Measurements from ENCODE around the gene PCDH7. TPM values are rescaled to one million over a fixed set of nuclear protein-coding genes. Genes with fewer than 3 reads are reported as not detected.

The PCDH7 gene
- total and polyA plus RNA-seq, 7 experiments from 2014 or later = not detected

GRCh38 chr4:30725562-30725961 lies 5.4 kb downstream of the PCDH7 start:
- H3K4me1 ChIP-seq (ENCODE audit: control insufficient read depth in 2 of 2, insufficient read depth in 2 of 2, low read length in 2 of 2) = no peaks in the 10 kb centered on the region
- H3K36me3 ChIP-seq (ENCODE audit: control insufficient read depth in 2 of 3, insufficient read depth in 3 of 3, low read length in 3 of 3) = no peaks in the 10 kb centered on the region
- peaks cover 2 to 17% (median 5%) of the 10 kb centered on the region in 7 donors for H3K4me1 Mint-ChIP-seq
- ChIA-PET POLR2A (no interaction called here), CTCF (no interaction called here)
- intact Hi-C loops (cut with micrococcal nuclease) = no loop called here
- H3K36me3 Mint-ChIP-seq = peaks cover 0 to 4% (median 0%) of the 10 kb centered on the region in 5 donors
- peaks cover 0 to 6% (median 2%) of the 10 kb centered on the region in 11 donors for H3K9me3 Mint-ChIP-seq
- DNase-seq (no peak), ATAC-seq (no peak)
- peaks cover 0 to 3% of the 10 kb centered on the region in 2 donors for H3K27me3 ChIP-seq (ENCODE audit: control insufficient read depth in 2 of 2, insufficient read depth in 2 of 2, low read length in 2 of 2)
- H3K4me3 Mint-ChIP-seq = no peak overlapping the region
- no peak overlapping the region for H3K27ac ChIP-seq (ENCODE audit: low read depth, low read length)
- no peak overlapping the region for H3K4me3 ChIP-seq (ENCODE audit: low read length)
- peaks cover 26 to 29% (median 28%) of the 10 kb centered on the region in 5 donors for H3K27me3 Mint-ChIP-seq
- no peaks in the 10 kb centered on the region for H3K9me3 ChIP-seq (ENCODE audit: control insufficient read depth in 2 of 3, low read length in 3 of 3)
- no peak overlapping the region for H3K27ac Mint-ChIP-seq

- no peak for ATAC-seq
- intact Hi-C loops (cut with micrococcal nuclease) = no loop called here
- ChIA-PET CTCF (no interaction called here), POLR2A (no interaction called here)
- H3K27ac Mint-ChIP-seq = no peak overlapping the region
- H3K4me1 Mint-ChIP-seq = peaks cover 0 to 11% (median 0%) of the 10 kb centered on the region in 7 donors
- H3K4me3 Mint-ChIP-seq = no peak overlapping the region
- H3K36me3 Mint-ChIP-seq = no peaks in the 10 kb centered on the region
- no peak for DNase-seq
- H3K27me3 Mint-ChIP-seq = peaks cover 21 to 25% (median 23%) of the 10 kb centered on the region in 5 donors
- Histone ChIP-seq H3K36me3 (ENCODE audit: control insufficient read depth in 2 of 3, insufficient read depth in 3 of 3, low read length in 3 of 3) (no peaks in the 10 kb centered on the region), H3K4me3 (ENCODE audit: low read length) (no peak overlapping the region), H3K27me3 (ENCODE audit: control insufficient read depth in 2 of 2, insufficient read depth in 2 of 2, low read length in 2 of 2) (no peaks in the 10 kb centered on the region), H3K9me3 (ENCODE audit: control insufficient read depth in 2 of 3, low read length in 3 of 3) (no peaks in the 10 kb centered on the region), H3K4me1 (ENCODE audit: control insufficient read depth in 2 of 2, insufficient read depth in 2 of 2, low read length in 2 of 2) (no peaks in the 10 kb centered on the region), H3K27ac (ENCODE audit: low read depth, low read length) (no peak overlapping the region)
- H3K9me3 Mint-ChIP-seq = peaks cover 0 to 6% (median 0%) of the 10 kb centered on the region in 11 donors
Measured at GRCh38 chr4:30726090-30726675, 6.0 kb downstream of the PCDH7 start.

- H3K27me3 ChIP-seq (ENCODE audit: control insufficient read depth in 2 of 2, insufficient read depth in 2 of 2, low read length in 2 of 2) = no peaks in the 10 kb centered on the region
- intact Hi-C loops (cut with micrococcal nuclease) = no loop called here
- H3K27me3 Mint-ChIP-seq = peaks cover 19 to 24% (median 21%) of the 10 kb centered on the region in 5 donors
- no peaks in the 10 kb centered on the region for H3K36me3 ChIP-seq (ENCODE audit: control insufficient read depth in 2 of 3, insufficient read depth in 3 of 3, low read length in 3 of 3)
- ATAC-seq (no peak), DNase-seq (no peak)
- ChIA-PET POLR2A (no interaction called here), CTCF (no interaction called here)
- no peaks in the 10 kb centered on the region for H3K4me1 ChIP-seq (ENCODE audit: control insufficient read depth in 2 of 2, insufficient read depth in 2 of 2, low read length in 2 of 2)
- H3K4me3 ChIP-seq (ENCODE audit: low read length) = no peak overlapping the region
- no peak overlapping the region for H3K27ac Mint-ChIP-seq
- H3K4me1 Mint-ChIP-seq = peaks cover 0 to 11% (median 0%) of the 10 kb centered on the region in 7 donors
- peaks cover 0 to 6% (median 0%) of the 10 kb centered on the region in 11 donors for H3K9me3 Mint-ChIP-seq
- H3K36me3 Mint-ChIP-seq = no peaks in the 10 kb centered on the region
- H3K9me3 ChIP-seq (ENCODE audit: control insufficient read depth in 2 of 3, low read length in 3 of 3) = no peaks in the 10 kb centered on the region
- no peak overlapping the region for H3K4me3 Mint-ChIP-seq
- no peak overlapping the region for H3K27ac ChIP-seq (ENCODE audit: low read depth, low read length)
Measured at GRCh38 chr4:30727409-30727808, 7.2 kb downstream of the PCDH7 start.

- CTCF ChIA-PET = no interaction called here
- DNase-seq = no peak
- intact Hi-C loops (cut with micrococcal nuclease) = no loop called here
Measured at GRCh38 chr4:30728311-30728710, 8.1 kb downstream of the PCDH7 start.

GRCh38 chr4:30743897-30744296 lies 23.7 kb downstream of the PCDH7 start:
- H3K4me1 ChIP-seq (ENCODE audit: control insufficient read depth in 2 of 2, insufficient read depth in 2 of 2, low read length in 2 of 2) = no peaks in the 10 kb centered on the region
- no peak for DNase-seq
- Mint-ChIP-seq H3K4me3 (no peak overlapping the region), H3K9me3 (peaks cover 0 to 7% (median 0%) of the 10 kb centered on the region in 11 donors), H3K36me3 (no peaks in the 10 kb centered on the region), H3K4me1 (no peaks in the 10 kb centered on the region), H3K27me3 (peaks cover 0 to 4% (median 0%) of the 10 kb centered on the region in 5 donors), H3K27ac (no peak overlapping the region)
- no peak overlapping the region for H3K27ac ChIP-seq (ENCODE audit: low read depth, low read length)
- intact Hi-C loops (cut with micrococcal nuclease) = no loop called here
- no peak for ATAC-seq
- ChIA-PET POLR2A (no interaction called here), CTCF (no interaction called here)
- no peak overlapping the region for H3K4me3 ChIP-seq (ENCODE audit: low read length)
- H3K27me3 ChIP-seq (ENCODE audit: control insufficient read depth in 2 of 2, insufficient read depth in 2 of 2, low read length in 2 of 2) = no peaks in the 10 kb centered on the region
- H3K36me3 ChIP-seq (ENCODE audit: control insufficient read depth in 2 of 3, insufficient read depth in 3 of 3, low read length in 3 of 3) = no peaks in the 10 kb centered on the region
- no peaks in the 10 kb centered on the region for H3K9me3 ChIP-seq (ENCODE audit: control insufficient read depth in 2 of 3, low read length in 3 of 3)

More at GRCh38 chr4:30728311-30728710, 8.1 kb downstream of the PCDH7 start:
- Histone ChIP-seq H3K27ac (ENCODE audit: low read depth, low read length) (no peak overlapping the region), H3K9me3 (ENCODE audit: control insufficient read depth in 2 of 3, low read length in 3 of 3) (no peaks in the 10 kb centered on the region), H3K36me3 (ENCODE audit: control insufficient read depth in 2 of 3, insufficient read depth in 3 of 3, low read length in 3 of 3) (no peaks in the 10 kb centered on the region), H3K4me3 (ENCODE audit: low read length) (no peak overlapping the region), H3K27me3 (ENCODE audit: control insufficient read depth in 2 of 2, insufficient read depth in 2 of 2, low read length in 2 of 2) (no peaks in the 10 kb centered on the region), H3K4me1 (ENCODE audit: control insufficient read depth in 2 of 2, insufficient read depth in 2 of 2, low read length in 2 of 2) (no peaks in the 10 kb centered on the region)
- H3K9me3 Mint-ChIP-seq = peaks cover 0 to 4% (median 0%) of the 10 kb centered on the region in 11 donors
- H3K27ac Mint-ChIP-seq = no peak overlapping the region
- H3K4me3 Mint-ChIP-seq = no peak overlapping the region
- H3K4me1 Mint-ChIP-seq = peaks cover 0 to 7% (median 0%) of the 10 kb centered on the region in 7 donors
- POLR2A ChIA-PET = interaction anchor here (0.6 kb wide), 1 partner anchor 40 kb away, joined by 4 read pairs; no protein-coding TSS in a partner anchor
- H3K27me3 Mint-ChIP-seq = peaks cover 10 to 17% (median 15%) of the 10 kb centered on the region in 5 donors
- ATAC-seq = no peak
- H3K36me3 Mint-ChIP-seq = no peaks in the 10 kb centered on the region

- POLR2A ChIA-PET = no interaction called here
Measured at GRCh38 chr4:30744386-30744785, 24.2 kb downstream of the PCDH7 start.

More at GRCh38 chr4:30744386-30744785, 24.2 kb downstream of the PCDH7 start:
- no peaks in the 10 kb centered on the region for H3K9me3 ChIP-seq (ENCODE audit: control insufficient read depth in 2 of 3, low read length in 3 of 3)
- Mint-ChIP-seq H3K27me3 (peaks cover 0 to 4% (median 0%) of the 10 kb centered on the region in 5 donors), H3K9me3 (peaks cover 0 to 7% (median 0%) of the 10 kb centered on the region in 11 donors), H3K36me3 (no peaks in the 10 kb centered on the region), H3K4me3 (no peak overlapping the region), H3K27ac (no peak overlapping the region), H3K4me1 (no peaks in the 10 kb centered on the region)
- H3K27me3 ChIP-seq (ENCODE audit: control insufficient read depth in 2 of 2, insufficient read depth in 2 of 2, low read length in 2 of 2) = no peaks in the 10 kb centered on the region
- no peak for DNase-seq
- intact Hi-C loops (cut with micrococcal nuclease) = no loop called here
- H3K4me3 ChIP-seq (ENCODE audit: low read length) = no peak overlapping the region
- CTCF ChIA-PET = interaction anchor here (0.8 kb wide), 1 partner anchor 547 kb away, joined by 3 read pairs; no protein-coding TSS in a partner anchor
- H3K27ac ChIP-seq (ENCODE audit: low read depth, low read length) = no peak overlapping the region
- H3K36me3 ChIP-seq (ENCODE audit: control insufficient read depth in 2 of 3, insufficient read depth in 3 of 3, low read length in 3 of 3) = no peaks in the 10 kb centered on the region
- H3K4me1 ChIP-seq (ENCODE audit: control insufficient read depth in 2 of 2, insufficient read depth in 2 of 2, low read length in 2 of 2) = no peaks in the 10 kb centered on the region
- no peak for ATAC-seq

All from naive thymus-derived CD4-positive, alpha-beta T cell (primary cell).